ENCODE results near the gene ZNF652.
"Not testable (repeated sequence)": the region's sequence is repeated elsewhere in the genome, so short reads cannot be mapped to it uniquely, and the experiment has no call there.

Gene ZNF652

GRCh38 chr17:49299996-49300395, 62.1 kb downstream of the ZNF652 start:
- no peak for DNase-seq

- DNase-seq = no peak
Measured at GRCh38 chr17:49298371-49298976, 63.6 kb downstream of the ZNF652 start.

- DNase-seq = no peak
Measured at GRCh38 chr17:49297141-49297540, 64.9 kb downstream of the ZNF652 start.

- DNase-seq = peak; percentile 67
Measured at GRCh38 chr17:49294122-49294521, 67.9 kb downstream of the ZNF652 start.

GRCh38 chr17:49292901-49293300, 69.1 kb downstream of the ZNF652 start:
- no peak for DNase-seq

- DNase-seq = no peak
Measured at GRCh38 chr17:49291929-49292328, 70.1 kb downstream of the ZNF652 start.

GRCh38 chr17:49290690-49291359, 71.2 kb downstream of the ZNF652 start:
- peak; percentile 77 for DNase-seq

- no peak for DNase-seq
Measured at GRCh38 chr17:49288388-49288787, 73.7 kb downstream of the ZNF652 start.

- DNase-seq = no peak
Measured at GRCh38 chr17:49287481-49287880, 74.6 kb downstream of the ZNF652 start.

GRCh38 chr17:49286261-49286973, 75.6 kb downstream of the ZNF652 start:
- not testable (repeated sequence) for DNase-seq

- DNase-seq = no peak
Measured at GRCh38 chr17:49285716-49286115, 76.3 kb downstream of the ZNF652 start.

- DNase-seq = no peak
Measured at GRCh38 chr17:49280918-49281317, 81.1 kb downstream of the ZNF652 start.

- no peak for DNase-seq
Measured at GRCh38 chr17:49280061-49280460, 82.0 kb downstream of the ZNF652 start.

GRCh38 chr17:49279263-49280015, 82.6 kb downstream of the ZNF652 start:
- not testable (repeated sequence) for DNase-seq

- no peak for DNase-seq
Measured at GRCh38 chr17:49278076-49278475, 84.0 kb downstream of the ZNF652 start.

GRCh38 chr17:49277638-49278037, 84.4 kb downstream of the ZNF652 start:
- DNase-seq = no peak

GRCh38 chr17:49275981-49276380, 86.1 kb downstream of the ZNF652 start:
- DNase-seq = not testable (repeated sequence)

- DNase-seq = no peak
Measured at GRCh38 chr17:49269356-49269755, 92.7 kb downstream of the ZNF652 start.

GRCh38 chr17:49267912-49268311, 94.1 kb downstream of the ZNF652 start:
- no peak for DNase-seq

GRCh38 chr17:49266233-49266632, 95.8 kb downstream of the ZNF652 start:
- DNase-seq = no peak

GRCh38 chr17:49261540-49261939, 100.5 kb downstream of the ZNF652 start:
- DNase-seq = not testable (repeated sequence)

- peak; percentile 42 for DNase-seq
Measured at GRCh38 chr17:49260817-49261291, 101.2 kb downstream of the ZNF652 start.

Data from hematopoietic multipotent progenitor cell treated with erythropoietin and hydrocortisone succinate and interleukin-3 and kit ligand, for 6 days (in vitro differentiated cells).